GM12892 (cell line): ENCODE measurements around the gene BLOC1S1.

ENCODE experiments used
- POLR2A ChIP-seq: IDR thresholded peaks from 2 replicates; pipeline ENCODE4 v1.6.1; 2011; ENCODE audit warnings: low read depth, low read length, control low read depth
- POLR2AphosphoS5 ChIP-seq: IDR thresholded peaks from 2 replicates; pipeline ENCODE4 v1.6.1; 2011; ENCODE audit warnings: low read depth, low read length, control low read depth

DNA sequence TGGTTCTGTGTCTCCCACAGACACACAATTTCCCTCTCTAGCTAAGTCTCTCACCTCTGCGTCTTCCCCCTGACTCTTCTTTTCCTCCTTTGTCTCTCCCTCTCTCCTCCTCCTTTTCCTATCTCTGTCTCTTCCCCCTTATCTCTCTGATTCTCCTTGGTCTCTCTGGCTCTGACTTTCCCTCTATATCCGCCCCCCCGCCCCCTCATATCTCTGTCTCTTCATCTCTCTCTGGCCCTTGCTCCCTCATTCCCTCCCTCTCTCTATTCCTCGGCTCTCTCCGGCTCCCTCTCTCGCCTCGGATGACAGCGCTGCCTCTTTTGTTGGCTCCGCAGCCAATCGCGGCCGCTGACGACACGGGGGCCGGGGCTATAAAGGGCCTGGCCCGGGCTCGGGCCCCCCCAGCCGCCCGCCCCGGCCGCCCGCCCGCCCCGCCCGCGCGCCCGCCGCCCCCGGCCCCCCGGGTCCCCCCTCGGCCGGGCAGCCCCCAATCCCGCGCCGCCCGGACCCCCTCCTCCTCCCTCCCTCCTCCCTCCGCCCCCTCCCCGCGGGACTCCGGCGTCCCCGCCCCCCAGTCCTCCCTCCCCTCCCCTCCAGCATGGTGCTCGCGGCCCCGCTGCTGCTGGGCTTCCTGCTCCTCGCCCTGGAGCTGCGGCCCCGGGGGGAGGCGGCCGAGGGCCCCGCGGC is 27.0 kb downstream of the BLOC1S1 start, which contains the start of gene GDF11:
- no peak for TF ChIP-seq POLR2A
- no peak for TF ChIP-seq POLR2AphosphoS5
